SW480 (cell line): Measurements from ENCODE around the gene STEAP1B.
A peak's percentile ranks its signal among the peaks of the same experiment; 100 is the strongest.
"Not testable (repeated sequence)": the region's sequence is repeated elsewhere in the genome, so short reads cannot be mapped to it uniquely, and the experiment has no call there.

Experiments used
- DNase-seq: peaks from one replicate; pipeline ENCODE4 v3.0.0-alpha.2; 2016; ENCODE audit warnings: low spot score

The STEAP1B gene

GRCh38 chr7:22454446-22454845, 45.5 kb downstream of the STEAP1B start:
- no peak for DNase-seq

GRCh38 chr7:22452960-22453558, 46.9 kb downstream of the STEAP1B start:
- DNase-seq = no peak

- DNase-seq = peak; percentile 29
Measured at GRCh38 chr7:22452142-22452959, 47.6 kb downstream of the STEAP1B start.

GRCh38 chr7:22450013-22450412, 50.0 kb downstream of the STEAP1B start:
- not testable (repeated sequence) for DNase-seq

- DNase-seq = no peak
Measured at GRCh38 chr7:22447762-22448161, 52.2 kb downstream of the STEAP1B start.

- no peak for DNase-seq
Measured at GRCh38 chr7:22447008-22447407, 53.0 kb downstream of the STEAP1B start.

DNA sequence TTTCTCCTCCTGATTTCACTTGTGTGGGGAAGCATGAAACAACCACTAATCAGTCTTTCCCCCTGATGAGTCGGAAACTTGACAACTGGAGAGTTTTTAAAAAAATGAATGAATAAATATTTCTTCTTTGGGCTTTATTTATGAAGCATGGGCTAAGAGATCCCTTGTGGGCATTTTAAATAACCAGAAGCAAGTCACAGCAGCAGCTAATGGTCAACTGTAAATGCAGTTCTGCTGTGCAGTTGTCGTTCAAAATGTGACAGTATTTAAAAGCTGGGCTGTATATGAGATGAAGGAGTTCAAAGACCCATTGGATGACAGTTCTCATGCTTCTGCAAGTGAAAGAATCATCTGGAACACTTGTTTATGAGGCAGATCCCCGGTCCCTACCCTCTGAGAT, 54.1 kb downstream of the STEAP1B start:
- no peak for DNase-seq

DNA sequence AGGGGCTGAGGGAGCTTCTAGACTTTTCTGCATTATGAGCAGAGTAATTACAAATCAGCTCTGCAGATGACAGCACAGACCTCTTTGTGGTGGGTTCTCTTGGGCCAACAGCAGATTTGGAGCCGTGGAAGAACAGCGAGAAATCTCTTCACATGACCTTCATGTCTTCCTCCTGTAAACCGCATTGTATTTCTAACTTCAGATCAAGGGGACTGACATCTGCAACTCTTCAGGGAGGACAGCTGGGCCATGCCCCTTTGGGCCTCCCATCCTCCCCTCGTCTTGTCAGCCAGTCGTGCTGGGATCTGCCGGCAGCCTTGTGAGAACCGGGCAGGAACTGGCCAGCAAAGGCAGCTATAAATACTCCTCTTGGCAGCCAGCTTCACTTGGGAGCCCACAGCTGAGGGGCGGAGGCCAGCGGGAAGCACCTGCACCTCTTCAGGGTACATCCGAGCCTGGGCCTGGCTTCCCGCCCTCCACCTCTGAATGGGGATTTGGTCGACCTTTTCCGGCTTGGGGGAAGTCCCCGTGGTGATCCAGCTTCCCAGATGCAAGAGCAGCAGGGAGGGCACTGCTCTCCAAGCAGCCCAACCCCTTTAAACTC, 54.7 kb downstream of the STEAP1B start:
- DNase-seq = no peak

GRCh38 chr7:22444181-22444971, 55.6 kb downstream of the STEAP1B start:
- DNase-seq = no peak

- peak; percentile 51 for DNase-seq
Measured at GRCh38 chr7:22443370-22444180, 56.4 kb downstream of the STEAP1B start.

DNA sequence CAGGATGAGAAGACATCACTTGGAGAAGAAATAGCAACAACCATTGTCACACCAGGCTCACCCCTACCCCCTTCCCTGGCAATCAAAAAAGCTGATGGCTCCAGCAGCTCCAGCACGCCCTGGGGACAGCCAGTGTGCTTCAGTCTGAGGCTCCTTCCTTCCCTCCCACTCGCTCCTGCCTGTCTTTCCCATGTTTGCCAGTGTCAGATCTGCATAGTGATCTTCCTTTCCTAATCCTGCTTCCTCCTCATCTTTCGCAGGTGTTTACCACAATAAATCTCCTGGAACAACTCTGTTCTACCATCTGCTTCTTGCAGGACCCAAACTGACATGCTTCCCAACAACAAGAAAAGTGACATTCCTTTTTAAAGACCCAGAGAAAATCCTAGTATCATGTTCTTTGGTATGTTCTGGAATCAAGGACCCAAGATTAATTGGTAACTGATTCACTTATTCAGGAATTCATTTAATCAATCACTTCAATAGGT, 57.1 kb downstream of the STEAP1B start:
- no peak for DNase-seq

- DNase-seq = no peak
Measured at GRCh38 chr7:22442187-22442881, 57.7 kb downstream of the STEAP1B start.

GRCh38 chr7:22441157-22441556, 58.8 kb downstream of the STEAP1B start:
- no peak for DNase-seq

GRCh38 chr7:22438994-22439393, 61.0 kb downstream of the STEAP1B start:
- DNase-seq = no peak

GRCh38 chr7:22436552-22436951, 63.4 kb downstream of the STEAP1B start:
- DNase-seq = not testable (repeated sequence)

DNA sequence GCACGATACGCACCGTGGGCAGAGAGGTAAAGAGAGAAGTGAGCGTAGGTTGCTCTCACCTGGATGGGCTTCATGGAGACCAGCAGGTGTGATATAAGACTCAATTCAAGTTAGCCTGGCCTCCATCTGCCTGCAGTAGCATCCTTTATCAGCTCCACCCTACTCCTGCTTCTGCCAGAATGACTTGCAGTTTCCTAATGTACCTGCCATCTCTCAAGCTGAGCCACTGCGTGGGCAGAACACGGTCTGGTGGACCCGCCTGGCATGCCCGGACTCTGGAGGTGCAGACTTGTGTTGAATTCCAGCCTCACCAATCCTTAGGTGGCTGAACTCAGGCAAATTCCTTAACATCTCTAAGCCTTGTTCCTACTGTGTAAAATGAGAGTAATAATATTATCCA, 64.3 kb downstream of the STEAP1B start:
- no peak for DNase-seq

GRCh38 chr7:22435105-22435504, 64.9 kb downstream of the STEAP1B start:
- DNase-seq = no peak

DNA sequence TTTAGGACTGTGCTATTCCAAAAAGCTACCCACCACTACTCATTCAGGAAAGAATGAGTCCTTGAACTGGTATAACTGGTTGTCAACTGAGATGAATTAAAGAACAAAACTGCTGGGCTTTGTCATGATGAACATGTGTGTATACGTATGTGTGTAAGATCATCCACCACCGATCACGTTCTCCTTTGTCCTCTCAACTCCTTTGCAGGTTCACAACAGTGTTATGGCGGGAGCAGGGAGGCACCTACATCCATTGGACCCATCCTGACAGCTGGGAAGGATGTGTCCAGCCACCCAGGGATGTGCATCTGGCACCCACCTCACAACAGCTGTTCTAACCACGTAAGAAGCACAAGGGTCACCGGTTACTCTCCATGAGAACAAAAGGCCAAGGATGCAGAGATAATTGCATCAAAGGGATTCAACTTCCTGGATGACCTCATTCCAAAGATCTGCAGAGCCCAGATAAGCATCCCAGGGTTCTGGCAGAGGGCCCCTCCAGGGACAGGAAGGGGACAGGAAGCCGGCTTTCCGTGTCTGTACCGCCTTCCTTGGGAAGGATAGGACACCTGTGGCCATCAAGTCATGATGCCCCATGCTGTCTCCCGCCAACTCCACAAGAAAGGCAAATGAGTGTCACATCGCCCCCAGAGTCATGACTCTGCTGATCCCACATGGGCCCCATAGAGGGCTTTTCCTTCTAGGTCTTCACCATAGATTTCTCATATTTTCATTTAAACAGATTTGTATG, 66.1 kb downstream of the STEAP1B start:
- DNase-seq = peak; percentile 80

- DNase-seq = not testable (repeated sequence)
Measured at GRCh38 chr7:22433165-22433700, 66.8 kb downstream of the STEAP1B start.
